ENCODE data around the gene UCP1.
"Not testable (repeated sequence)": the region's sequence is repeated elsewhere in the genome, so short reads cannot be mapped to it uniquely, and the experiment has no call there.

UCP1 gene

GRCh38 chr4:140556372-140557085, 12.2 kb downstream of the UCP1 start:
- no peak for DNase-seq

- no peak for DNase-seq
These were observed 34.7 kb downstream of the UCP1 start for GRCh38 chr4:140533951-140534480.

DNA sequence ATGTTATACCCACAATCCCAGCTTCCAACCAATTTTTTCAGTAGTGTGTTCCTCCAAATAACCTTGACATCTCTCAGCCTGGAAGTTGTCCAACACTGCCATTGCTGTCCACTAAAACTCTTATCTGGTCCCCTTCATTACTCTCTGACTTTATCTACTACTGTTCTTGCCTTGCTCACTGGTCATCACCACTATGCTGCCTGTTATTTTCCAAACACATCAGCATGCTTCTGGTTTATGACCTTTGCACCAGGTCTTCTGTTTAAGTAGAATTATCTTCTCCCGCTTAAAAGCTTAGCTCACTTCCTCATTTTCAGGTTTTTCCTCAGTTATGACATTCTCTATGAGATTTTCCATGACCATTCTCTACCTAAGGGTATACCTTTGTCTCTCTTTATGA, 39.3 kb downstream of the UCP1 start:
- no peak for DNase-seq

DNA sequence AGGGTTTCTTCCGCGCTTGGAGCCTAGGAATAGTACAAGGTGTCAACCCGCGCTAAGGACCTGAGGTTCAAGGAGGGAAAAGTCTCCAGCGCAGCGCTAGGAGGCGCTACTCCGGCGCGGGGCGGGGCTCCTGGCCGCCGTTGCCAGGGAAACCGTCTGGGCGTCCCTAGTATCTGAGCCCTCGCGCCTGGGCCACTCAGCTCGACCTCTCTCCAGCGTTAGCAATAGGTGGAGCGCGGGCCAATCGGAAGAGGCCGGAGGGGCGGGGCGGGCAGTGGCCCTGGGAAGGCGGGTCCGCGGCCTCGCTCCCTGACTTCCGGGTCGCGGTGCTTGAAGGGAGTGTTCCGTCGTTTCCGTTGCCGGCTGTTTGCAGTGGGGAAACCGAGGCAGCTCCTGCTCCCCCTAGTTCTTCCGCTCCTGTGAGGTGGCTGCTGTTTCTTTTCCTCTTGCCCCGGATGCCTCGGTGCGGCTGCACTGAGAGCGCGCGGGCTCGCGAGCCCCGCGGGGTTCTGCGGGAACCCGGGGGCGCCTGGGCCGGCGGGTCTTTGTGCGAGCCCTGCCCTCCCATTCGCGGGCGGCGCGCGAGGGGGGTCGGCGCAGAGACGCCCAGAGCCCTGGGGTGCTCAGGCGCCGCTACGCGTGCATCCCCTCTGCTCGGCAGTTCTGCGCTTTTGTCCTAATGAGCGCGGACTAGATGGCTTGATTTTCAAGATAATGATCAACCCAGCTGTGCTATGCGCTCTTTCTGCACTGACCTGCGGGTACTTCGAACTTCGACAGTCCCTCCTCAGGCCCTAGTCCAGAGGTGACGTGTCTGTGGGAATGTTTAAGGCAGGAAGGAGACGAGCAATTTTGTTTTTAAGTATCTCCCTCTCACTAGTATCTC, 44.7 kb downstream of the UCP1 start, which contains the start of gene ELMOD2:
Gene ELMOD2 (plus strand): TSS at position 312 of the 886 bp plus-strand sequence. CDS start 1,261 bp downstream, outside the sequence.
- DNase-seq = peak; percentile 43 to 99 (median 96)

DNA sequence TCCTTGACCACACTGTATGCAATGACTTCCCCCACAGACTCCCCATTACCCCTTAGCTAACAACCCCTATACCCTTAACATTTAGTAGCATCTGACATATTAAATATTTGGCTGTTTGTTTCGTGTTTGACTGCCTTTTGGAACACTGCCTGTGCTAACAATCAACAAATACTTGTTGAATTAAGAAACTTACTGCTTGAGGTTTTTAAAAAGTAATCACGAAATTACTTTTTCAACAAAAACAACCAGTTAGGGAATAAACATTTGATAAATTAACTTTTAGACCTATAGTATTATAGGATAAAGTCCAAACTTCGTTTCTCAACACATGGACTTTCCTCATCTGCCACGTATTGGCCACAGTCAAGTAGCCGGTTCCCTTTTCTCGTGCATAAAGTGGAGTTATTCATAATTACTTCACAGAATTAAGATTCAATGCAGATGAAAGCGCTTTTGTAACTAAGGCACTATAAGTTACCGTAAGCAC, 45.3 kb downstream of the UCP1 start:
- DNase-seq = no peak

- no peak for DNase-seq
These were observed 53.3 kb downstream of the UCP1 start for GRCh38 chr4:140515423-140515822.

GRCh38 chr4:140513765-140514164, 55.0 kb downstream of the UCP1 start:
- not testable (repeated sequence) for DNase-seq
